ENCODE measurements around the gene GAGE10. TPM values are rescaled to one million over a fixed set of nuclear protein-coding genes. Genes with fewer than 3 reads are reported as not detected.

The GAGE10 gene
- total RNA-seq, 1 experiment from 2014 or later = not detected

- ATAC-seq (no peak), DNase-seq (ENCODE audit: low read depth, low spot score) (no peak)
- no peaks in the 10 kb centered on the region for H3K27me3 ChIP-seq (ENCODE audit: control insufficient read depth, insufficient read depth, low read length)
- POLR2A ChIA-PET = no interaction called here
- TF ChIP-seq POLR2AphosphoS5 (IDR thresholded peaks at IDR 0.05; ENCODE audit: low read depth, low read length) = no peak
- no peak for TF ChIP-seq REST (IDR thresholded peaks at IDR 0.05; ENCODE audit: insufficient read depth in 1 of 2, low read depth in 2 of 2, low read length in 1 of 2)
- TF ChIP-seq CTCF (IDR thresholded peaks at IDR 0.05) = no peak
- no peak for TF ChIP-seq SIN3A (IDR thresholded peaks at IDR 0.05; ENCODE audit: borderline replicate concordance, insufficient read depth, low read depth, low read length)
- TF ChIP-seq TCF7L2 (IDR thresholded peaks at IDR 0.05; ENCODE audit: low read depth, low read length) = no peak
- H3K27ac ChIP-seq (ENCODE audit: low read length) = peak overlapping the region; percentile 83
- in situ Hi-C loops (cut with HindIII; ENCODE audit: low pct_unique_long_range_greater_than_20kb, low sequenced_read_pairs) (no loop called here), intact Hi-C loops (cut with micrococcal nuclease; ENCODE audit: unreplicated experiment) (no loop called here)
- no peaks in the 10 kb centered on the region for H3K9me3 ChIP-seq (ENCODE audit: control insufficient read depth, insufficient read depth, low read depth, low read length)
- no peaks in the 10 kb centered on the region for H3K36me3 ChIP-seq (ENCODE audit: control insufficient read depth, insufficient read depth, low read length)
- BruUV-seq (replicated peaks) = no TSS peak
- CTCF ChIA-PET = no interaction called here
- peak overlapping the region; percentile 58 to 61 for H3K4me3 ChIP-seq (ENCODE audit: low read depth in 2 of 2, low read length in 2 of 2)
- peaks cover 20% of the 10 kb centered on the region for H3K4me1 ChIP-seq (ENCODE audit: control insufficient read depth, insufficient read depth, low read length)
These were observed 33.1 kb upstream of the GAGE10 start for GRCh38 chrX:49270249-49270921.

- BruUV-seq (replicated peaks) = TSS peak; percentile 90
- CTCF ChIA-PET = no interaction called here
- Histone ChIP-seq H3K36me3 (ENCODE audit: control insufficient read depth, insufficient read depth, low read length) (no peaks in the 10 kb centered on the region), H3K4me3 (ENCODE audit: low read depth in 2 of 2, low read length in 2 of 2) (peak overlapping the region; percentile 58 to 61), H3K9me3 (ENCODE audit: control insufficient read depth, insufficient read depth, low read depth, low read length) (no peaks in the 10 kb centered on the region), H3K4me1 (ENCODE audit: control insufficient read depth, insufficient read depth, low read length) (peaks cover 20% of the 10 kb centered on the region), H3K27ac (ENCODE audit: low read length) (peak overlapping the region; percentile 83), H3K27me3 (ENCODE audit: control insufficient read depth, insufficient read depth, low read length) (no peaks in the 10 kb centered on the region)
- in situ Hi-C loops (cut with HindIII; ENCODE audit: low pct_unique_long_range_greater_than_20kb, low sequenced_read_pairs) (no loop called here), intact Hi-C loops (cut with micrococcal nuclease; ENCODE audit: unreplicated experiment) (no loop called here)
- DNase-seq (ENCODE audit: low read depth, low spot score) = no peak
- no peak for ATAC-seq
- POLR2A ChIA-PET = no interaction called here
- TF ChIP-seq REST (IDR thresholded peaks at IDR 0.05; ENCODE audit: insufficient read depth in 1 of 2, low read depth in 2 of 2, low read length in 1 of 2) (no peak), TCF7L2 (IDR thresholded peaks at IDR 0.05; ENCODE audit: low read depth, low read length) (no peak), SIN3A (IDR thresholded peaks at IDR 0.05; ENCODE audit: borderline replicate concordance, insufficient read depth, low read depth, low read length) (no peak), POLR2AphosphoS5 (IDR thresholded peaks at IDR 0.05; ENCODE audit: low read depth, low read length) (no peak)
These were observed 32.1 kb upstream of the GAGE10 start for GRCh38 chrX:49271341-49271740.

All from Panc1 (cell line).